MCF 10A (cell line): ENCODE data around the gene CORO7. TPM values are rescaled to one million over a fixed set of nuclear protein-coding genes. Genes with fewer than 3 reads are reported as not detected.

ENCODE experiments used
- BruUV-seq: library from RNA; stranded (reverse); fragments of 400-500 nt; replicated peaks from 2 replicates; lab custom pipeline; 2021; lab: Mats Ljungman, UMichigan
- CTCF ChIA-PET: fragments of 300-600 bp; sonication (Branson Sonifier 250); formaldehyde crosslinking; extraction: SDS; loops from one replicate; lab custom pipeline; 2021; ENCODE audit warnings: antibody characterized with exemption, inconsistent platforms; lab: Yijun Ruan, JAX
- POLR2A ChIA-PET: fragments of 300-600, 350-650 bp; sonication (Branson Sonifier 250); formaldehyde crosslinking; extraction: SDS; loops from one replicate; lab custom pipeline; 2020; ENCODE audit warnings: antibody characterized with exemption, inconsistent platforms; lab: Yijun Ruan, JAX
- DNase-seq: peaks from one replicate; pipeline ENCODE4 v3.0.0-alpha.2; 2018; ENCODE audit not compliant: unreplicated experiment
- H3K27ac Mint-ChIP-seq: one replicate; pipeline ENCODE4 v1.8.0; 2022; ENCODE audit warnings: mild to moderate bottlenecking, low read depth, mixed read lengths; ENCODE audit not compliant: unreplicated experiment
- H3K27me3 Mint-ChIP-seq: one replicate; pipeline ENCODE4 v1.8.0; 2022; ENCODE audit warnings: mixed read lengths; ENCODE audit not compliant: insufficient read depth, unreplicated experiment
- H3K36me3 Mint-ChIP-seq: one replicate; pipeline ENCODE4 v1.8.0; 2022; ENCODE audit warnings: mild to moderate bottlenecking, moderate library complexity, mixed read lengths; ENCODE audit not compliant: insufficient read depth, unreplicated experiment
- H3K4me1 Mint-ChIP-seq: one replicate; pipeline ENCODE4 v1.8.0; 2022; ENCODE audit warnings: mixed read lengths; ENCODE audit not compliant: insufficient read depth, unreplicated experiment
- H3K4me3 Mint-ChIP-seq: one replicate; pipeline ENCODE4 v1.8.0; 2022; ENCODE audit warnings: mild to moderate bottlenecking, moderate library complexity, mixed read lengths; ENCODE audit not compliant: unreplicated experiment
- H3K9me3 Mint-ChIP-seq: one replicate; pipeline ENCODE4 v1.8.0; 2022; ENCODE audit warnings: mixed read lengths; ENCODE audit not compliant: unreplicated experiment
- intact Hi-C: fragments of 100-400 bp; cut with micrococcal nuclease; formaldehyde crosslinking; loops from 2 replicates; pipeline ENCODE4 v1.14.1; 2022
- total RNA-seq: library from RNA; stranded (reverse); gene quantifications from 2 replicates; pipeline ENCODE4 v1.2.3, GENCODE V29; 2022
- TF ChIP-seq, protein P1 (sequence below): fragments of 200-600 bp; IDR thresholded peaks from one replicate; pipeline ENCODE4 v1.8.0; 2022; ENCODE audit warnings: antibody characterized with exemption, mild to moderate bottlenecking; ENCODE audit not compliant: unreplicated experiment

CORO7 gene
- total RNA-seq, 1 experiment from 2014 or later, result 20.3 TPM

DNA sequence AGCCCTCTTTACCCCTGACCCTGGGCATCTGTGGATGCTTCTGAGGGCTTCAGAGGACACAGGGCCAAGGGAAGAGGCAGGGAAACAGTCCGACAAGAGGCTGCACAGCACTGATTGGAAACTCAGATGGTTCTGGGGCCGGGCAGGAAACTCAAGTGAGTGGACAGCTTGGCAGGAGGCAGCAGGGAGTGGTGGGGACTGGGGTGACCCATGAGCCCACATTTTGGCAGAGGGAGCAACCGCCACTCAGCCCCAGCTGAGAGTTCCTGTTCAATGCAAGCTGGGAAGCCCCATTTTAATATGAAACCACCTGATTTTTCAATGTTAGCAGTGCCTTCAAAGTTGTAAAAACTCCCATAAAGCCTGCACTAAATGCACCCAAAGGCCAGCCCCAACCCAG, 46.2 kb downstream of the CORO7 start:
- CTCF ChIA-PET, result interaction anchor here (0.6 to 14.1 kb wide), 5 partner anchors 11 to 164 kb away, joined by 3 to 263 read pairs (median 3); no protein-coding TSS in a partner anchor
- peaks cover 15% of the 10 kb centered on the region for H3K4me1 Mint-ChIP-seq
- DNase-seq, result no peak
- no peaks in the 10 kb centered on the region for H3K9me3 Mint-ChIP-seq
- no peaks in the 10 kb centered on the region for H3K36me3 Mint-ChIP-seq
- TF ChIP-seq, protein P1, sequence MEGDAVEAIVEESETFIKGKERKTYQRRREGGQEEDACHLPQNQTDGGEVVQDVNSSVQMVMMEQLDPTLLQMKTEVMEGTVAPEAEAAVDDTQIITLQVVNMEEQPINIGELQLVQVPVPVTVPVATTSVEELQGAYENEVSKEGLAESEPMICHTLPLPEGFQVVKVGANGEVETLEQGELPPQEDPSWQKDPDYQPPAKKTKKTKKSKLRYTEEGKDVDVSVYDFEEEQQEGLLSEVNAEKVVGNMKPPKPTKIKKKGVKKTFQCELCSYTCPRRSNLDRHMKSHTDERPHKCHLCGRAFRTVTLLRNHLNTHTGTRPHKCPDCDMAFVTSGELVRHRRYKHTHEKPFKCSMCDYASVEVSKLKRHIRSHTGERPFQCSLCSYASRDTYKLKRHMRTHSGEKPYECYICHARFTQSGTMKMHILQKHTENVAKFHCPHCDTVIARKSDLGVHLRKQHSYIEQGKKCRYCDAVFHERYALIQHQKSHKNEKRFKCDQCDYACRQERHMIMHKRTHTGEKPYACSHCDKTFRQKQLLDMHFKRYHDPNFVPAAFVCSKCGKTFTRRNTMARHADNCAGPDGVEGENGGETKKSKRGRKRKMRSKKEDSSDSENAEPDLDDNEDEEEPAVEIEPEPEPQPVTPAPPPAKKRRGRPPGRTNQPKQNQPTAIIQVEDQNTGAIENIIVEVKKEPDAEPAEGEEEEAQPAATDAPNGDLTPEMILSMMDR, result no peak
- no TSS peak for BruUV-seq
- no peak overlapping the region for H3K4me3 Mint-ChIP-seq
- H3K27me3 Mint-ChIP-seq, result no peaks in the 10 kb centered on the region
- intact Hi-C loops, result no loop called here
- no peak overlapping the region for H3K27ac Mint-ChIP-seq
- POLR2A ChIA-PET, result interaction anchor here (1.3 to 1.6 kb wide), 2 partner anchors 7 to 10 kb away, joined by 3 to 4 read pairs; no protein-coding TSS in a partner anchor

DNA sequence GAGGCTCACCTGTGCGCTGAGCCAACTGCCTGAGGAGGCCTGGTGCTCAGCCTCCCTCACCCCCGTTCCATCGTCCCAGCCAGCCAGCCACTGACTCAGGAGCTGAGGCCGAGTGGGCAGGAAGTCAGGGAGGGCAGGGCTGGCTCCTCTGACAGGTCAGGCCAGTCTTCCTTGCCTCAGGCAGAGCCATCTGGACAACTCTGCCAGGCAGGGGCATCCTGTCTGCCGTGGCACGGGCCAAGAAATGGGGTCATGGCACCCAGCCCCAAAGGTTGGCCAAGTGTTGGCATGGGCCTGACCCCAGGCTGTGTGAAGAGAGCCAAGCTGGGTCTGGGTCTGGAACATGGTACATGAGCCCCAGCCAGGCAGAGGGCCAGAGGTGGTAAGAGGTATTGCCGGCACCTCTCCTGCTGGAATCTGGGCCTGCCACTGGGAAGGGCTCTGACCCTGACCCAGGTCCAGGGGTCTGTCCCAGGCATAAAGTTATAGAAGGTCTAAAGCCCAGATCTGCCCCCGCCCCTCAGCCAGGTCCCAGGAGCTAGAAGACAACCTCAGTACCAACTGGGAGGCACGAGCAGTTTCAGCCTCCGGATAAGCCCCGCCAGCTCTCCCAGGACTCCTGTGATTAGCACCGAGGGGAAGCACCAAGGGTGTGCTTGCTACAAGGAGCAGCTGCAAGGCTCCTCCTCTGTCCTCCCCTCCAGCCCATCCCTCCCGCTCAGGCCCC, 47.2 kb downstream of the CORO7 start:
- DNase-seq, result peak; percentile 88
- no peak overlapping the region for H3K27ac Mint-ChIP-seq
- H3K9me3 Mint-ChIP-seq, result no peaks in the 10 kb centered on the region
- intact Hi-C loops, result no loop called here
- BruUV-seq, result no TSS peak
- no peaks in the 10 kb centered on the region for H3K36me3 Mint-ChIP-seq
- ChIA-PET CTCF (interaction anchor here (0.6 to 14.1 kb wide), 7 partner anchors 10 to 1406 kb away, joined by 3 to 263 read pairs (median 4); no protein-coding TSS in a partner anchor), POLR2A (interaction anchor here (1.2 to 1.6 kb wide), 3 partner anchors 8 to 17 kb away, joined by 3 to 5 read pairs (median 4); no protein-coding TSS in a partner anchor)
- TF ChIP-seq, protein P1, result no peak
- no peak overlapping the region for H3K4me3 Mint-ChIP-seq
- no peaks in the 10 kb centered on the region for H3K27me3 Mint-ChIP-seq
- peaks cover 15% of the 10 kb centered on the region for H3K4me1 Mint-ChIP-seq

DNA sequence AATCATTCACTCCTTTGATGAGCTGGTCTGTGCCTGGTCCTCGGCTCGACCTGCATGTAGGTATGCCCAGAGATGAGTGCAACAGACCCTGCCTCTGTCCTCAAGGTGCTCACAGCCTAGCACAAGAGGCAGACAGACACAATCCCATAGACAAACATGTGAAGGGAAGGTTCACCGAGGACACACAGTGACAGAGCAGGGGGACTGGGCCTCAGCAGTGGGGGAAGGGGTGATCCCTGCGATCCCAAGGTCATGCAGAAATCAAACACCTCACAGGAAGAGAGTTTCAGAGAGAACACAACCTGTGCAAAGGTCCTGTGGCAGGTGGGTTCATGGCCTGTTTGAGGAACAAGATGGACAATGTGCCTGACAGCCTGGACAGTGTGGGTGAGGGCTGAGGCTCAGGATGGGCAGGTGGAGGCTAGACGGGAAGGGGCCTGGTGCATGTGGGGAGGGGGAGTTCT, 49.0 kb downstream of the CORO7 start:
- no peaks in the 10 kb centered on the region for H3K36me3 Mint-ChIP-seq
- intact Hi-C loops, result no loop called here
- no peaks in the 10 kb centered on the region for H3K27me3 Mint-ChIP-seq
- BruUV-seq, result no TSS peak
- no peak for DNase-seq
- no peak overlapping the region for H3K4me3 Mint-ChIP-seq
- no peaks in the 10 kb centered on the region for H3K9me3 Mint-ChIP-seq
- peak overlapping the region; percentile 16 for H3K27ac Mint-ChIP-seq
- CTCF ChIA-PET, result interaction anchor here (14.1 kb wide), 1 partner anchor 34 kb away, joined by 263 read pairs; no protein-coding TSS in a partner anchor
- TF ChIP-seq, protein P1, result no peak
- peaks cover 9% of the 10 kb centered on the region for H3K4me1 Mint-ChIP-seq
- POLR2A ChIA-PET, result interaction anchor here (0.5 kb wide), 1 partner anchor 819 kb away, joined by 3 read pairs; no protein-coding TSS in a partner anchor

DNA sequence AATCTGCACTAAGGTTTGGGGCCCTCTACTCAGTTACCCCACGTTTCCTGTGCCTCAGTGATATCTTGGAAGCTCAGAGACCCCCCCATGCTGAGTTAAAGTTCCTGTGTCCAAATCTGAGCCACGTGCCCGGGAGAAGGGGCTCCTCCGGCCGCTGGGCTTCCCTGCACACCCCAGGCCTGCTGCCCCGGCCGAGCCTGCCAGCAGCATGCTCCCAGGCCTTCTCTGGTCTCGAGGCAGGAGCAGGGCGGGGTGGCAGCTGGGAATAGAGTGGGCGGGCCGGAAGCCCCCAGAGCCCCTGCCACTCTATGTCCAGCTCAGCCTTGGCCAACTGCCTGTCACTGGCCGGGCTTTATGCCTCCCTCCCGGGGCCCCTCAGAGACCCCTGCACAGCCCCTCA, 50.4 kb downstream of the CORO7 start:
- no peak overlapping the region for H3K27ac Mint-ChIP-seq
- H3K27me3 Mint-ChIP-seq, result no peaks in the 10 kb centered on the region
- H3K4me3 Mint-ChIP-seq, result no peak overlapping the region
- DNase-seq, result no peak
- CTCF ChIA-PET, result interaction anchor here (0.6 to 14.1 kb wide), 3 partner anchors 9 to 683 kb away, joined by 3 to 263 read pairs (median 4); no protein-coding TSS in a partner anchor
- H3K9me3 Mint-ChIP-seq, result no peaks in the 10 kb centered on the region
- BruUV-seq, result no TSS peak
- no peaks in the 10 kb centered on the region for H3K36me3 Mint-ChIP-seq
- POLR2A ChIA-PET, result no interaction called here
- intact Hi-C loops, result no loop called here
- TF ChIP-seq, protein P1, result no peak
- peaks cover 9% of the 10 kb centered on the region for H3K4me1 Mint-ChIP-seq
